Retina (tissue), 1 donor: ENCODE data around the gene FXYD5.
"Not testable (repeated sequence)": the region's sequence is repeated elsewhere in the genome, so short reads cannot be mapped to it uniquely, and the experiment has no call there.

Experiments
- DNase-seq: peaks from one replicate; pipeline ENCODE4 v3.0.0-alpha.2; 2016

FXYD5 gene

GRCh38 chr19:35184884-35185283, 30.3 kb downstream of the FXYD5 start:
- DNase-seq, result no peak

- no peak for DNase-seq
These were observed 39.8 kb downstream of the FXYD5 start for GRCh38 chr19:35194012-35194984.

- DNase-seq, result no peak
These were observed 41.3 kb downstream of the FXYD5 start for GRCh38 chr19:35195830-35196229.

- DNase-seq, result not testable (repeated sequence)
These were observed 42.3 kb downstream of the FXYD5 start for GRCh38 chr19:35196861-35197260.

GRCh38 chr19:35199481-35199880, 44.9 kb downstream of the FXYD5 start:
- DNase-seq, result no peak

- DNase-seq, result no peak
These were observed 48.5 kb downstream of the FXYD5 start for GRCh38 chr19:35202722-35203688.

GRCh38 chr19:35204799-35205732, 50.5 kb downstream of the FXYD5 start:
- no peak for DNase-seq

- no peak for DNase-seq
These were observed 51.3 kb downstream of the FXYD5 start for GRCh38 chr19:35205733-35206323.

GRCh38 chr19:35206379-35206778, 51.8 kb downstream of the FXYD5 start:
- no peak for DNase-seq

- no peak for DNase-seq
These were observed 52.3 kb downstream of the FXYD5 start for GRCh38 chr19:35206855-35207254.

GRCh38 chr19:35207391-35207871, 52.9 kb downstream of the FXYD5 start:
- DNase-seq, result no peak

GRCh38 chr19:35208121-35208520, 53.6 kb downstream of the FXYD5 start:
- DNase-seq, result no peak

- DNase-seq, result no peak
These were observed 55.1 kb downstream of the FXYD5 start for GRCh38 chr19:35209646-35210045.

GRCh38 chr19:35211545-35212230, 57.2 kb downstream of the FXYD5 start:
- DNase-seq, result no peak

- no peak for DNase-seq
These were observed 57.7 kb downstream of the FXYD5 start for GRCh38 chr19:35212241-35212640.

GRCh38 chr19:35213663-35214632, 59.4 kb downstream of the FXYD5 start:
- DNase-seq, result no peak

GRCh38 chr19:35214766-35215422, 60.4 kb downstream of the FXYD5 start:
- no peak for DNase-seq

GRCh38 chr19:35216016-35216832, 61.7 kb downstream of the FXYD5 start:
- no peak for DNase-seq
